ENCODE results near the gene SPTBN1.

SPTBN1 gene

GRCh38 chr2:54534625-54535024 is 78.5 kb downstream of the SPTBN1 start:
- no peak for DNase-seq

DNA sequence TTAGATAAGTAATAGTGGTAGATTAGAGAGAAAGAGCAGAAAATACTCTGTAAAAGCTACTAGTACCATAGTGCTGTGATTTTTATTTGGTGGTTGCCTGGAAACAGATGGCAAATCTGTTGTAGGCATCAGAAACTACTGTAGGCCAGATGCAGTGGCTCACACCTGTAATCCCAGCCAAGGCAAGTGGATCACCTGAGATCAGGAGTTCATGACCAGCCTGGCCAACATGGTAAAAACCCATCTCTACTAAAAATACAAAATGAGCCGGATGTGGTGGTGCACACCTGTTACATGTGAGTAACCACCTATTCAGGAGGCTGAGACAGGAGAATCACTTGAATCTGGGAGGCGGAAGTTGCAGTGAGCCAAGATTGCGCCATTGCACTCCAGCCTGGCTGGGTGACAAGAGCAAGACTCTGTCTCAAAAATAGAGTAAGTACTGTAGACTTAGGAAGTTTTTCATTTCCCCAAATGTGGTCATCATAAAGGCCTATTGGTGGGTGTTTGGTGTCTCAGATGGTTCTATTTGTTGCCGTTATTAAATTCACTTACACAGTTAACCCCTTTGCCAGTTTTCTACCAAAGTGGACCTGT is 79.6 kb downstream of the SPTBN1 start:
- DNase-seq = no peak

DNA sequence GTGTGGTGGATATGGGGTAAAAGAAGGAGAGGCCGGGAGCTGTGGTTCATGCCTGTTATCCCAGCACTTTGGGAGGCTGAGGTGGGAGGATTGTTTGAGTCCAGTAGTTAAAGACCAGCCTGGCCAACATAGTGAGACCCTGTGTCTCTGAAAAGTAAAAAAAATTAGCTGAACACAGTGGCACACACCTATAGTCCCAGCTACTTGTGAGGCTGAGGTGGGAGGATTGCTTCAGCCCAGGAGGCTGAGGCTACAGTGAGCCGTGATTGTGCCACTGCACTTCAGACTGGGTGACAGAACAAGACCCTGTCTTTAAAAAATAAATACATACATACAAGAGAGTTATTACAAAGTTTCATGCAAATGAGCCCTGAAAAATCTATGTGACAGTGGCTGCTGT is 80.6 kb downstream of the SPTBN1 start:
- DNase-seq = no peak

DNA sequence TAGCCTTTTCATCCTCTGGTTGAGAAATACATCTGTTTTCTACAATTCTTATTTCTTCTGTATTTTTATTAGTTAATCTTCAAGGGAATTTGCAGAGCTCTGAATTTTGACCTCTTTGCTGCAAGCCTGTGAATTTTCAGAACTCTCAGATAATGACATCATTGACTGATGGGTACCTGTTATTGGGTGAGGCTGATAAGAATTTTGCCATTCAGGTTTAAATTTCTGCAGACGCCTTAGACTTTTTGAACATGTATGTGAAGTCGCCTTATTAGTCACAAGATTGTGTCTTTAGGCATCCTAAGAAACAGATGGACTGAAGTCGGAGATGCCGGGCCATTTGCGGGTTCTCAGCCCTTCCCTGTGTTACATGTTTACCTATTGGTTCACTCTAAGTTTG is 82.4 kb downstream of the SPTBN1 start:
- DNase-seq = no peak

DNA sequence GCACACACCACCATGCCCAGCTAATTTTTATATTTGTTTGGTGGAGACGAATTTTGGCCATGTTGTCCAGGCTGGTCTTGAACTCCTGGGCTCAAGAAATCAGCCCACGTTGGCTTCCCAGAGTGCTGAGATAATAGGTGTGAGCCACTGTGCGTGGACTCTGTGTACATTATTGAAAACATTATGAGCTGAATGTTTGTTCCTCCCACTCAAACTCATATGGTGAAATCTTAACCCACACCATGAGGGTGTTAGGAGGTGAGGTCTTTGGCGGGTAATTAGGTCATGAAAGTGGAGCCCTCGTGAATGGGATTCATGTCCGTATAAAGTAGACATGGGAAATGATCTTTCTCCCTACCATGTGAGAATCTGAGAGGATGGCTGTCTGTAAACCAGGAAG is 83.6 kb downstream of the SPTBN1 start:
- no peak for DNase-seq

- no peak for DNase-seq
Observed at GRCh38 chr2:54540194-54540593, 84.1 kb downstream of the SPTBN1 start.

DNA sequence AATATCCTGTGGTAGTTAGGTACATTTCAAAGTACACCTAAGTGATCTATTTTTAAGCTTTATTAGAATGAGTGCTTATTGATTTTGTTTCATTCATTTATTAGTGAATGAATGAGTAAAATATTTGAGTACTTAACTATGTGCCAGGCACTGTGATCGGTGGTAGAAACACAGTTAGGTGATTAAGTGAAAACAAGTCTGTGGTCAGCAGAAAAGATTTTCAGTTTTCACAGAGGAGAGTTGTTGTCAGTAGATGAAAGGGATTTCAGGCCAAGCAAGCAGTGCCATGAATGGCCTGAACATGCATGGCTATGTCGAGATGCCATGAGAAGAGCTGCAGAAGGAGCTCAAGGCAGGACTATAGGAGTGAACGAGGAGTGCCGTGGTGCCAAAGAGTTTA is 85.9 kb downstream of the SPTBN1 start:
- DNase-seq = no peak

GRCh38 chr2:54543733-54544396 is 87.7 kb downstream of the SPTBN1 start:
- no peak for DNase-seq

GRCh38 chr2:54545702-54546450 is 89.7 kb downstream of the SPTBN1 start:
- DNase-seq = no peak

DNA sequence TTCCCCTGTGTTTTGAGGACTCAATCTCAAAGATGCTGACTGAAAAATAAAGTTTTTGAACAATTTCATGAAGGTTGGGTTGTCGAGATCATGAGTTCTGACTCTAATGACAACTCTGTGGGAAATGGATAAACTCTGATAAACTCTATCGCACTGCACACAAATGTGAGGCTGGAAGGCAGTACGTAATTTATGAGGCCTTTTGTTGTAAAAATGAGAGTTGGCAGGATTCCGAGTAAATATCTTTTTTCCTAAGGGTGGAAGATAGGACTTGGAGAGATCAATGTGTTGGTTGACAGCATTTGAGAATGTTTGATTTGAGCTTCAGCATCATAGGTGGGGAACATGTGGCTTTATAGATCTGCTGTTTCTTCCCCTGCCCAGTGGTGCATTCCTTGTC is 90.4 kb downstream of the SPTBN1 start:
- DNase-seq = no peak

DNA sequence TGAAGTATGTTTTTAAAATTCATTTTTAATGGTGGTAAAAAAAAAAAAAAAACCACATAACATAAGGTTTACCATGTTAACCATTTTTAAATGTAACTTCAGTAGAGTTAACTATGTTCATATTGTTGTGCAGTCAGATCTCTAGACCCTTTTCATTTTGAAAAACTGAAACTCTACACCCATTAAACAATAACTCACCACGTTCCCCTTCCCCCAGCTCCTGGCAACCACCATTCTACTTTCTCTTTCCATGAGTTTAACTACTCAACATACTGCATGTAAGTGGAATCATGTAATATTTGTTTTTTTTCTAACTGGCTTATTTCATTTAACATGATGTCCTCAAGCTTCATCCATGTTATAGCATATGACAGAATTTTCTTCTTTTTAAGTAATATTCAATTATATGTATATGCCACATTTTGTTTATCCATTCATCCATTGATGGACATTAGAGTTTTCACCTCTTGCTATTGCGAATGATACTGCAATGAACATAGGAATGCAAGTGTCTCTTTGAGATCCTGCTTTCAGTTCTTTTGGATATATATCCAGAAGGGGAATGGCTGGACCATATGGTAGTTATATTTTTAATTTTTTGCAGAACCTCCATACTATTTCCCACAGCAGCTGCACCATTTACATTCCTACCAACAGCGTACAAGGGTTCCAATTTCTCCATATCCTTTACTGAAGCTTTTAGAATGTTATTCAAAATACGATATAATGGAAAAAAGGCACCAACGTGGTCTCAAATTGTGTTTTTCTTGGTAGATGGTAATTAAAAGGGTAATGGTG is 91.0 kb downstream of the SPTBN1 start:
- DNase-seq = no peak

DNA sequence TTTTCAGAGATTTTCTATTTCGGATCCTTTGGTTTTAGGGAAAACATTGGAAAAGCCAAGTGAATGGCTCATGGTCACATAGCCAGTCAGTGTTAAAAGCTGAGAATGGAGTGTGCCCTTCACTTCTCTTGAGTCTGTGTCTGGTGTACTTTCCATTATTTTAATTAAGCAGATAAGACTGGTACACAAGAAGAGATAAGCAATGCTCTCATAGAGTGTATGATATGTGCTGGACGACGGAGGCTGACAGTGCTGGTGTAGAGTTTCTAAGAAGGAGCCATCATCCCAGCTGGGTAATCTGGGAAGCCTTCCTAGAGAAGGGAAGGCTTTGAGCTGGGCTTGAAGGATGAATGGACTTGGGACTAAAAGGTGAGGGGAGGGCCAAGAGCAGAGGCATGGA is 93.3 kb downstream of the SPTBN1 start:
- DNase-seq = no peak

DNA sequence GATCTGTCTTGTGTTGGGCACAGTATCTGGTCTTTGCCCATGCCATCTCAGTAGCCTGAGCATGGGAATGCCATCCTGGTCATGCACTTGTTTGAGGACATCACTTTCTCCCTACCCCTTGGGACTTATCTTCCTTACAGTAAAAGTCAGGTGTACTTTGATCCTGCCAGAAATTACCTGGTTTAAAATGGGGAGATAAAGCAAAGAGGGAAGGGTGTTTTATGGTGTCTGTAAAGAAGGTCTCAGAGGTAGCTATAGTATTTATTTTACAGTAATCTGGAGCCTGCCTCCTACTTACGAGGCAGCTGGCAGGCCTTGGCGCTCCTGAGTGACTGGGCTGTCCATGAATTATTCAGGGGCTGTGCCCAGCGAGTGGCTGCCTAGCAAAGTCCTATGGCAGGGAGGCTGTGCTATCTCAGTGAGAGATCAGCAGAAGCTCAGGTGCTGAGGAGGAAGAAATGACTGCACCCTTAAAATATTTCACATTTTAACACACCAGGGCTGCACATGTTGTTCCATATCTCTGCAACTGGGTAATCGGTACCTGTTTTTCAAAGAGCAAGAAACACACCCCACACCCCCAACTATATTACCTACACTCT is 93.9 kb downstream of the SPTBN1 start:
- DNase-seq = no peak

GRCh38 chr2:54550547-54550946 is 94.4 kb downstream of the SPTBN1 start:
- no peak for DNase-seq

- no peak for DNase-seq
Observed at GRCh38 chr2:54551123-54551756, 95.1 kb downstream of the SPTBN1 start.

DNA sequence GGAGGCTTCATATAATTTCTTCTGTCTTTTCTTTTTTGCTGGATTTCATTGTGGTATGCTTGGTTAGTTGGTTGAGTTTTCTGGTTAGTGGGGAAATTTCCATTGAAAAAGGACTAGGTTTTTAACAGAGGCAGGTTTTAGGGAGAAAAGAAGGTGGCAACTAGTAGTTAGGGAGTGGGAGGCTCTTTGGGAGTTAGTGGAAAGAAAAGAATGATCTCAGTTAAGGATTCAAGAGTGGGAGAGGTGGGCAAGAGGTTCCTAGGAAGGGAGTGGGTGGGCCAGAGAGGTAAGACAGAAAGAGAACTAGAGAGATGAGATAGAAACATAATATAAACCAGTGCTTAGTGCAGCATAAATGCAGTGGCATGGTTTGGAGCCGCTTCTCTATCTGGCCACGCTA is 96.9 kb downstream of the SPTBN1 start:
- no peak for DNase-seq

DNA sequence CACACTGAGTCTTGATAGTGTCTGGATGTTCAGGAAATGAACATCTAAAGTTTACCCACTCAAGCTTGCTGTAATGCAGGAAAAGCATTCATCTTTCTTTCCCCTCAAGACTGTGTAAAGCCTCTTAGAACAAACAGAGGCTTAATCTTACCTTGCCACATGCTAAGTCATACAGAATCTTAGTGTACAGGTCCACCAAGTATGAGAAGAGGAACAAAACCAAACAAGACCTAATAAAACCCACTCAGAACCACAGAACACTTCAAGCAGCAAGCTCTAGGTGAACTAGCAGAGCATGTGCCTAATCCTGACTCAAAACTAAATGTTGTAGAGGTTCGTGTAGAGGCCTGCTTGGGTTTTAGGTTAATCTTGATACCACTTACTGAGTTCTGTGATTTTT is 97.6 kb downstream of the SPTBN1 start:
- DNase-seq = no peak

GRCh38 chr2:54555318-54555837 is 99.3 kb downstream of the SPTBN1 start:
- DNase-seq = no peak

GRCh38 chr2:54556621-54557121 is 100.5 kb downstream of the SPTBN1 start:
- no peak for DNase-seq

DNA sequence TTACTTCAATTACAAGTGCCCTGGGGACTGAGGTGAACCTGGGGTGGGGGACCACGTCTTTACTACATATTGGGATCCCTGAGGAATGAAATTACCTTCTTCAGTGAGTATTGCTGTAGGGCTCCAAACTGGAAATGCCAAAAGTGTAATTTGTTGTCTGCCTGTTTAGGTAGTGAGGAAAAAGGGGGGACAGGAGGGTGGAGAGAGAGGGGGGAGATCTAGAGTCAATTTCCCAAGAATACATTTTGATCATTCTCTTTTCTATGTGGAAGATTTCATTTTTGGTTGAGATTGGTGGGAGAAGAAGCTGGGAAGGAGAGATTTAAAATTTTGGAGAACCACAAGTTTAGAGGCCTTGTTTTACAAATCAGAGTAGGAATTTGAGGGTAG is 101.1 kb downstream of the SPTBN1 start:
- DNase-seq = no peak

- DNase-seq = peak; percentile 55
Observed at GRCh38 chr2:54557601-54558187, 101.6 kb downstream of the SPTBN1 start.

All from stimulated activated naive CD4-positive, alpha-beta T cell treated with Interleukin-2 at 50 U/mL for 16 hours (primary cell).